Measurements from ENCODE around the gene MRPS27. TPM values are rescaled to one million over a fixed set of nuclear protein-coding genes. Genes with fewer than 3 reads are reported as not detected.

Gene MRPS27
- total and polyA plus RNA-seq, 2 of the 13 experiments (the other 11 are each of a cell fraction or from before 2014, with no cell fraction given), result 71.8 to 115 TPM

- peak; percentile 91 for TF ChIP-seq ZZZ3 (CRISPR knock-in tag; IDR thresholded peaks at IDR 0.05; ENCODE audit: borderline replicate concordance)
- TF ChIP-seq CBX2 (IDR thresholded peaks at IDR 0.05; ENCODE audit: low read depth, low read length), result no peak
- TF ChIP-seq CBX2 (CRISPR knock-in tag; IDR thresholded peaks at IDR 0.05; ENCODE audit: low read depth), result no peak
- no peak for TF ChIP-seq ARNT (IDR thresholded peaks at IDR 0.05)
- peak; percentile 50; the same call in 1 of the 2 replicates for TF ChIP-seq ZSCAN25 (CRISPR knock-in tag; IDR thresholded peaks at IDR 0.05)
- TF ChIP-seq ATF3 (CRISPR knock-in tag; IDR thresholded peaks at IDR 0.05), result no peak
- TF ChIP-seq E2F5 (CRISPR knock-in tag; conservative IDR thresholded peaks at IDR 0.05), result no peak; the same call in 1 of the 2 replicates
- TF ChIP-seq ZNF644 (CRISPR knock-in tag; IDR thresholded peaks at IDR 0.05; ENCODE audit: low read depth), result no peak
- peak; percentile 65; the same call in 1 of the 2 replicates for TF ChIP-seq GFI1 (CRISPR knock-in tag; IDR thresholded peaks at IDR 0.05; ENCODE audit: borderline replicate concordance)
- TF ChIP-seq HNF4G (IDR thresholded peaks at IDR 0.05; ENCODE audit: borderline replicate concordance, low read depth, low read length), result no peak
- 0 out of 2 replicates have a peak, but pooled peaks have one; percentile 66 for TF ChIP-seq HNF4G (CRISPR knock-in tag; IDR thresholded peaks at IDR 0.05; ENCODE audit: borderline replicate concordance, low read depth)
- 0 out of 2 replicates have a peak, but pooled peaks have one; percentile 61 for TF ChIP-seq KDM4B (CRISPR knock-in tag; IDR thresholded peaks at IDR 0.05)
- TF ChIP-seq ZNF34 (CRISPR knock-in tag; IDR thresholded peaks at IDR 0.05; ENCODE audit: borderline replicate concordance), result no peak; the same call in 1 of the 2 replicates
- no peak for TF ChIP-seq ZNF282 (IDR thresholded peaks at IDR 0.05; ENCODE audit: partially characterized antibody)
- peak; percentile 88; the same call in 1 of the 2 replicates for TF ChIP-seq PAX8 (CRISPR knock-in tag; IDR thresholded peaks at IDR 0.05; ENCODE audit: borderline replicate concordance)
- TF ChIP-seq NAIF1 (CRISPR knock-in tag; IDR thresholded peaks at IDR 0.05; ENCODE audit: borderline replicate concordance), result no peak; the same call in 1 of the 2 replicates
- TF ChIP-seq NR1H2 (CRISPR knock-in tag; IDR thresholded peaks at IDR 0.05; ENCODE audit: borderline replicate concordance, low read depth), result 0 out of 2 replicates have a peak, but pooled peaks have one; percentile 59
- no peak; the same call in 1 of the 2 replicates for TF ChIP-seq FOXO1 (CRISPR knock-in tag; IDR thresholded peaks at IDR 0.05)
- peak; percentile 78; the same call in 2 of the 3 replicates for TF ChIP-seq MXI1 (IDR thresholded peaks at IDR 0.05; ENCODE audit: borderline replicate concordance, low read depth, low read length)
- peak; percentile 93; the same call in 1 of the 2 replicates for TF ChIP-seq CAMTA2 (CRISPR knock-in tag; IDR thresholded peaks at IDR 0.05; ENCODE audit: borderline replicate concordance)
- peak in 1 of 2 experiments; percentile 59; a peak in 2 of 4 replicates for TF ChIP-seq ATF4 (CRISPR knock-in tag; IDR thresholded peaks at IDR 0.05)
- no peak for TF ChIP-seq PLRG1 (conservative IDR thresholded peaks at IDR 0.05)
- peak; percentile 64; the same call in 1 of the 2 replicates for TF ChIP-seq BCL6 (CRISPR knock-in tag; IDR thresholded peaks at IDR 0.05)
- no peak for TF ChIP-seq POLR2AphosphoS2 (IDR thresholded peaks at IDR 0.05; ENCODE audit: low read depth, low read length)
- no peak for TF ChIP-seq ZNF3 (CRISPR knock-in tag; IDR thresholded peaks at IDR 0.05)
- no peak for TF ChIP-seq ZNF790 (CRISPR knock-in tag; IDR thresholded peaks at IDR 0.05; ENCODE audit: borderline replicate concordance)
- TF ChIP-seq CTCF (CRISPR knock-in tag; IDR thresholded peaks at IDR 0.05), result peak; percentile 92
Observed at GRCh38 chr5:72307968-72308852, 11.8 kb downstream of the MRPS27 start (continued).

Measured in HepG2 (cell line).